CD4-positive, alpha-beta T cell (primary cell): Measurements from ENCODE around the gene SETD3. TPM values are rescaled to one million over a fixed set of nuclear protein-coding genes. Genes with fewer than 3 reads are reported as not detected.
A peak's percentile ranks its signal among the peaks of the same experiment; 100 is the strongest.

Source experiments
- ATAC-seq: fragments of 200-7000 bp; cut with Tn5 transposase; one replicate; pipeline ENCODE4 v1.10.0; 2022; ENCODE audit warnings: mild to moderate bottlenecking; ENCODE audit not compliant: poor library complexity
- CTCF ChIA-PET: fragments of 350-600 bp; sonication (Branson Sonifier 250); formaldehyde crosslinking; loops from one replicate; lab custom pipeline; 2021; ENCODE audit warnings: antibody characterized with exemption, inconsistent platforms; lab: Charles Lee
- POLR2A ChIA-PET: fragments of 350-600 bp; sonication (Branson Sonifier 250); formaldehyde crosslinking; loops from one replicate; lab custom pipeline; 2021; ENCODE audit warnings: antibody characterized with exemption, inconsistent platforms; lab: Charles Lee
- DNase-seq, 14 experiments: peaks; one replicate each; pipeline ENCODE4 v3.0.0-alpha.2; 2013 to 2020; ENCODE audit warnings: mixed read lengths in 2 of 14
- H3K27ac ChIP-seq, 2 donors: one replicate each; pipeline versions ENCODE4 v1.5.1 to v1.7.0; 2013; ENCODE audit warnings: low read length in 2 of 2, low read depth in 1 of 2, mild to moderate bottlenecking in 1 of 2
- H3K27me3 ChIP-seq, 2 experiments: 1 replicate in 1 of 2; 2 replicates in 1 of 2; pipeline versions ENCODE4 v1.6.1 to v1.7.0; 2013; ENCODE audit warnings: low read length in 2 of 2, control low read depth in 1 of 2, mild to moderate bottlenecking in 1 of 2, moderate library complexity in 1 of 2; ENCODE audit not compliant: insufficient read depth in 2 of 2, control insufficient read depth in 1 of 2
- H3K36me3 ChIP-seq: one replicate; pipeline ENCODE4 v1.6.1; 2013; ENCODE audit warnings: low read length, control low read depth; ENCODE audit not compliant: insufficient read depth
- H3K4me1 ChIP-seq: one replicate; pipeline ENCODE4 v1.6.1; 2013; ENCODE audit warnings: low read length, control low read depth; ENCODE audit not compliant: insufficient read depth
- H3K4me3 ChIP-seq: one replicate; pipeline ENCODE4 v1.5.1; 2013; ENCODE audit warnings: mild to moderate bottlenecking, low read length, moderate library complexity
- H3K9me3 ChIP-seq, 2 experiments: 1 replicate in 1 of 2; 2 replicates in 1 of 2; pipeline versions ENCODE4 v1.6.1 to v1.7.0; 2013; ENCODE audit warnings: low read length in 2 of 2, mild to moderate bottlenecking in 2 of 2, control low read depth in 1 of 2, moderate library complexity in 1 of 2; ENCODE audit not compliant: control insufficient read depth in 1 of 2, insufficient read depth in 1 of 2
- H3K27ac Mint-ChIP-seq: one replicate; pipeline ENCODE4 v1.8.0; 2020; ENCODE audit warnings: mixed read lengths
- H3K27me3 Mint-ChIP-seq: one replicate; pipeline ENCODE4 v1.8.0; 2021; ENCODE audit warnings: mixed read lengths
- H3K36me3 Mint-ChIP-seq: one replicate; pipeline ENCODE4 v1.8.0; 2021; ENCODE audit warnings: low read depth, mixed read lengths
- H3K4me1 Mint-ChIP-seq: one replicate; pipeline ENCODE4 v1.8.0; 2021; ENCODE audit warnings: low read depth, mixed read lengths
- H3K4me3 Mint-ChIP-seq: one replicate; pipeline ENCODE4 v1.8.0; 2020; ENCODE audit warnings: mild to moderate bottlenecking, mixed read lengths
- H3K9me3 Mint-ChIP-seq: one replicate; pipeline ENCODE4 v1.8.0; 2020; ENCODE audit warnings: mixed read lengths
- intact Hi-C, 2 experiments: fragments of 100-400 bp; cut with DNase I in 1 of 2; cut with micrococcal nuclease in 1 of 2; formaldehyde crosslinking; loops; one replicate each; pipeline versions ENCODE4 v1.15.1 to v1.9.0; 2023 to 2025; cut with DNase I, micrococcal nuclease
- total RNA-seq, 174 experiments: library from RNA in 2 of 174; stranded (reverse) in 2 of 174; gene quantifications; one replicate each; pipeline ENCODE4 v1.2.3 and lab custom pipeline; 2021 to 2026
- TF ChIP-seq, protein P1 (sequence below): fragments of 200-600 bp; IDR thresholded peaks from one replicate; pipeline ENCODE4 v1.8.0; 2022; ENCODE audit warnings: antibody characterized with exemption, mild to moderate bottlenecking

The SETD3 gene
- total RNA-seq, 2 experiments from 2014 or later = 46.1 to 51.4 TPM

DNA sequence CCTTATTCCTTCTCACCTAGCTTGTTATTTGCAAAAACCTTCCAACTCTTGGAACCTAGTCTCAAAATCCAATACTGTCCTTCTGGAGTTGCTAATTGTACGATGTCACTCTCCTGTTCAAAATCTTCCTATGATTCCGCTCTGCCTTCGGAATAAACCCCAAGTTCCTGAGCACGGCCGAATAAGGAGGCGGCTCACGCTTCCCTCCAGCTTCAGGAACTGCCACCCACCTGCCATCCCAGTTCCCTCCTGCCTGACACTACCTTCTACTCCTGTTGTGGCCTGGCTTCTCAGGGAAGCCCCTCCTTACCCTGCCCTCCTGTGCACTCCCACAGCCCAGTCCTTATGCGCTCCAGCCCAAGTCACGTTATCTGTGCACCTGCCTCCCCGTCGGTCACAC, 73.2 kb downstream of the SETD3 start:
- no peaks in the 10 kb centered on the region for H3K4me1 ChIP-seq
- no peaks in the 10 kb centered on the region for H3K27me3 ChIP-seq
- Mint-ChIP-seq H3K36me3 (peaks cover 84% of the 10 kb centered on the region), H3K27ac (no peak overlapping the region), H3K4me1 (peaks cover 7% of the 10 kb centered on the region), H3K4me3 (no peak overlapping the region), H3K9me3 (no peaks in the 10 kb centered on the region), H3K27me3 (no peaks in the 10 kb centered on the region)
- intact Hi-C loops = no loop called here
- TF ChIP-seq, protein P1, sequence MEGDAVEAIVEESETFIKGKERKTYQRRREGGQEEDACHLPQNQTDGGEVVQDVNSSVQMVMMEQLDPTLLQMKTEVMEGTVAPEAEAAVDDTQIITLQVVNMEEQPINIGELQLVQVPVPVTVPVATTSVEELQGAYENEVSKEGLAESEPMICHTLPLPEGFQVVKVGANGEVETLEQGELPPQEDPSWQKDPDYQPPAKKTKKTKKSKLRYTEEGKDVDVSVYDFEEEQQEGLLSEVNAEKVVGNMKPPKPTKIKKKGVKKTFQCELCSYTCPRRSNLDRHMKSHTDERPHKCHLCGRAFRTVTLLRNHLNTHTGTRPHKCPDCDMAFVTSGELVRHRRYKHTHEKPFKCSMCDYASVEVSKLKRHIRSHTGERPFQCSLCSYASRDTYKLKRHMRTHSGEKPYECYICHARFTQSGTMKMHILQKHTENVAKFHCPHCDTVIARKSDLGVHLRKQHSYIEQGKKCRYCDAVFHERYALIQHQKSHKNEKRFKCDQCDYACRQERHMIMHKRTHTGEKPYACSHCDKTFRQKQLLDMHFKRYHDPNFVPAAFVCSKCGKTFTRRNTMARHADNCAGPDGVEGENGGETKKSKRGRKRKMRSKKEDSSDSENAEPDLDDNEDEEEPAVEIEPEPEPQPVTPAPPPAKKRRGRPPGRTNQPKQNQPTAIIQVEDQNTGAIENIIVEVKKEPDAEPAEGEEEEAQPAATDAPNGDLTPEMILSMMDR = no peak
- H3K27ac ChIP-seq = no peak overlapping the region
- ChIA-PET POLR2A (no interaction called here), CTCF (interaction anchor here (1.2 kb wide), 1 partner anchor 9 kb away, joined by 5 read pairs; no protein-coding TSS in a partner anchor)
- ATAC-seq = no peak
- no peak for DNase-seq
- no peak overlapping the region for H3K4me3 ChIP-seq
- H3K36me3 ChIP-seq = peaks cover 69% of the 10 kb centered on the region
- no peaks in the 10 kb centered on the region for H3K9me3 ChIP-seq

DNA sequence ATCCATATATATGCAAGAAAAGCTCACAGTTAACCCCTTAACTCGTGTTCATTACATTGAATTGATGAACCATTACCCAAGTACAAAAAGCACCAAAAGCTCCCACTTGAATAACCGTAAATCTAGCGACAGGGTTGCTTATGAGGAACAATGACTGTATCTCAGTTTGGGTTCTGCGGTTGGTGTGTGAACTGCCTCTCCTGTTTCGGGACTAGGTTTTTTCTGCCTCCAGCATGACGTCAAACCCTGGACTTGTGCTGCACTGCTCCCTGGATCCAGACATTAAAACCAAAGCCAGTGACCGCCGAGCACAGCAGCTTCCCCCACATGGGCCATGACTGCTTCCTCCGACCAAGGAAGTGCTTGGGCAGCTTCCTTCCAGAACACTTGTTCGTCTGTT, 77.7 kb downstream of the SETD3 start:
- DNase-seq = no peak
- POLR2A ChIA-PET = no interaction called here
- Histone ChIP-seq H3K36me3 (peaks cover 67% of the 10 kb centered on the region), H3K4me1 (peaks cover 3% of the 10 kb centered on the region), H3K27me3 (no peaks in the 10 kb centered on the region), H3K4me3 (no peak overlapping the region), H3K27ac (no peak overlapping the region), H3K9me3 (no peaks in the 10 kb centered on the region)
- intact Hi-C loops = no loop called here
- Mint-ChIP-seq H3K27me3 (no peaks in the 10 kb centered on the region), H3K9me3 (no peaks in the 10 kb centered on the region), H3K4me3 (no peak overlapping the region), H3K27ac (peak overlapping the region; percentile 58), H3K4me1 (peaks cover 12% of the 10 kb centered on the region), H3K36me3 (peaks cover 89% of the 10 kb centered on the region)
- TF ChIP-seq, protein P1 = no peak
- CTCF ChIA-PET = no interaction called here
- no peak for ATAC-seq

DNA sequence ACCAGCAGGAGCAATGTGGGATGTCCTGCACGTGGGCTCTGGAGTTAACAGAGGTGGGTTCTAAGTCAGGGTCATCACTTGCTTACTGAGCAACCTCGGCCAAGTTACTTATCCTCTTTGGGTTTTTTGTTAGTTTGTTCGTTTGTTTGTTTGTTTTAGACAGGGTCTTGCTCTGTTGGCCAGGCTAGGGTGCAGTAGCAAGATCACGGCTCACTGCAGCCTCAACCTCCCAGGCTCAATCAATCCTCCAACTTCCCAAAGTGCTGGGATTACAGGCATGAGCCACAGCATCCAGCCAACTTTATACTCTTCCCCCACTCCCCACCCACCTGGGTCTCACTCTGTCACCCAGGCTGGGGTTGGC, 78.4 kb downstream of the SETD3 start:
- no peak for ATAC-seq
- Histone ChIP-seq H3K4me1 (peaks cover 3% of the 10 kb centered on the region), H3K27me3 (no peaks in the 10 kb centered on the region), H3K27ac (no peak overlapping the region), H3K4me3 (no peak overlapping the region), H3K9me3 (no peaks in the 10 kb centered on the region), H3K36me3 (peaks cover 69% of the 10 kb centered on the region)
- intact Hi-C loops = no loop called here
- POLR2A ChIA-PET = no interaction called here
- Mint-ChIP-seq H3K9me3 (no peaks in the 10 kb centered on the region), H3K27ac (peak overlapping the region; percentile 58), H3K27me3 (no peaks in the 10 kb centered on the region), H3K4me3 (no peak overlapping the region), H3K36me3 (peaks cover 89% of the 10 kb centered on the region), H3K4me1 (peaks cover 12% of the 10 kb centered on the region)
- TF ChIP-seq, protein P1 = no peak
- DNase-seq = no peak
- CTCF ChIA-PET = interaction anchor here (1.3 kb wide), 1 partner anchor 10 kb away, joined by 4 read pairs; no protein-coding TSS in a partner anchor
